GM12801 (cell line): ENCODE data around the gene SLC12A7.

Source experiments
- TF ChIP-seq, protein P1 (sequence below): IDR thresholded peaks from one replicate; pipeline ENCODE4 v1.5.1; 2011; ENCODE audit warnings: control low read depth; ENCODE audit not compliant: insufficient read length; ENCODE audit errors: extremely low read depth

SLC12A7 gene

DNA sequence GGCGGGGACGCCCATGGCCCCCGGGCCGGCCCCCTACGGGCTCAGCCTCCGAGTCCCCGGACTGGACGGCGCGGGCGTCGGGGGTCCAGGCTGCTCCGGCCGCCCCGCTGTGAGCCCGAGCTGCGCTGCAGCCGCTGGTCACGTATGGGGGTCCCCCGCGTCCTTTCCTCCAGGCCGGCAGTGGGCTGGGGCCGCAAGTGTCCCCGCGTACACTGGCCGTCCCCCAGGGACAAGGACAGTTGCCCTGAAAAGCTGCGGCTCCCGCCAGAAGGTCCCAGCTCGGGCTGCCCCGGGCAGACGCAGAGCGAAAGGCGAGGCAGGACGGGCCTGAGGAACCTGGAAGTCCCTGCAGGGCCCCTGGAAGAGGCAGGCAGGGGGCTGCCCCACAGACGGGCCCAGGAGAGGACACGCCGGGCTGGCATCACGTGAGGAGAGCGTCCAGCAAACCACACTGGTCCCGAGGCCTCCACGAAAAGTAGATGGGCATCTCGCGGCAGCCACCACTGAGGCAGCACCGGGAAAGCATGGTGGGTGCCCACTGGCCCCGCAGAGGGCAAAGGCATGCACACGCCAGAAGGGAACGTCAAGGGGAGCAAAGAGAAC is 106.5 kb downstream of the SLC12A7 start:
- TF ChIP-seq, protein P1, sequence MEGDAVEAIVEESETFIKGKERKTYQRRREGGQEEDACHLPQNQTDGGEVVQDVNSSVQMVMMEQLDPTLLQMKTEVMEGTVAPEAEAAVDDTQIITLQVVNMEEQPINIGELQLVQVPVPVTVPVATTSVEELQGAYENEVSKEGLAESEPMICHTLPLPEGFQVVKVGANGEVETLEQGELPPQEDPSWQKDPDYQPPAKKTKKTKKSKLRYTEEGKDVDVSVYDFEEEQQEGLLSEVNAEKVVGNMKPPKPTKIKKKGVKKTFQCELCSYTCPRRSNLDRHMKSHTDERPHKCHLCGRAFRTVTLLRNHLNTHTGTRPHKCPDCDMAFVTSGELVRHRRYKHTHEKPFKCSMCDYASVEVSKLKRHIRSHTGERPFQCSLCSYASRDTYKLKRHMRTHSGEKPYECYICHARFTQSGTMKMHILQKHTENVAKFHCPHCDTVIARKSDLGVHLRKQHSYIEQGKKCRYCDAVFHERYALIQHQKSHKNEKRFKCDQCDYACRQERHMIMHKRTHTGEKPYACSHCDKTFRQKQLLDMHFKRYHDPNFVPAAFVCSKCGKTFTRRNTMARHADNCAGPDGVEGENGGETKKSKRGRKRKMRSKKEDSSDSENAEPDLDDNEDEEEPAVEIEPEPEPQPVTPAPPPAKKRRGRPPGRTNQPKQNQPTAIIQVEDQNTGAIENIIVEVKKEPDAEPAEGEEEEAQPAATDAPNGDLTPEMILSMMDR = no peak

- TF ChIP-seq, protein P1 = no peak
Observed at GRCh38 chr5:1004461-1005248, 107.2 kb downstream of the SLC12A7 start.

DNA sequence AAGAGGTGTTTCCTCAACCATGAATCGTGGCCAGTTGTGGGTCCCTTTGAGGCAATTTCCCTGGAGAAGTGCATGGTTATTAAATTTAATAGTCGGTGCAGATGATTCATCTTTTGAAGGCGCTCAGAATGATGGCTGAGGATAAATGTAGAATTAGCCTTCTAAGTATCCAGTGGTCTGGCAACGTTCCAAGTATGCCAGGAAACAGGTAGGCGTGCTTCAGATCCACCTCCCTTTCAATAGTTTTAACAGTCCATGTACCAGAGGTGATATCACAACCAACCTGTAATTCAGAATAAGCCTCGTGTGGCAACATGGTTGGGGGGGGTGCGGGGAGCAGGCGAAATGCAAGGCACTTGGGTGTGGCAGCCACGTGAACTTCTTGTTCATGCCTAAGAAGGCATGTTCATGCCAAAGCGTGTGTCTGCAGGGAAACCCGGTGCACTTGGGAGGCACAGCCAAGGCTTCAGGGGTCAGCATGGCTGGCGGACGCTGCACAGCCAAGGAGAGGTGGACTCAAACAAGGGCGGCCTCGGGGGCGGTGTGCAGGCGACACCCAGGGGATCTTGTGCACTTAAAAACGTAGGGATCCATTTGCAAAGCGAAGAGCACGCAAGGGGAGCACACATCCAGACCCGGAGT is 108.4 kb downstream of the SLC12A7 start:
- TF ChIP-seq, protein P1 = no peak

DNA sequence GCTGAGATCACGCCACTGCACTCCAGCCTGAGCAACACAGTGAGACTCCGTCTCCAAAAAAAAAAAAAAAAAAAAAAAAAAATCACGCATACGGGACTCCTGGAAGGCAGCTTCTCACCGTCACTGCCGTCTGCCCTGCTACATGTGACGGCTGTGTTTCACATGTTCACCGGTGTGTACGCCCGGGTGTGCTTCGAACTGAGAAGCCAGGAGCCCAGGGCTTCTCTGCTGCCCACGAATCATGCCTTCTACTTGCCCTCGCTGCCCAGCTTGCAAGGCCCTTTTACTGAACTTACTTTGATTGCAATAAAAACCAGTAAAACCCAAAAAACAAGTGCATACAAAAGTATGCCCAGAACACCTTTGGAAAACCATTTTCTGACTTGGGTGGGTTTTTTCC is 109.0 kb downstream of the SLC12A7 start:
- TF ChIP-seq, protein P1 = no peak

DNA sequence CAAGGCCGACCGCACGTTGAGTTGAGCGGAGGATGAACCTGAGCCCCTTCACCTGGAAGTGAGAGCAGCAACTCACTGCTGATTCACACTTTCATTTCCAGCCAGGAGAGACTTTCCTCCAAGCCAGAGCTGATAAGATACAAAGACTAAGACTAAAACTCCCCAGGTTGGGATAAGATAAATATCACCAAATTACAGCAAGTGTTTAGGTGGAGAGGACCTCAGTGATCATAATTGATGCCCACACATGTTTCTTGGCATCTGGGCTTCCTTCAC is 109.7 kb downstream of the SLC12A7 start:
- TF ChIP-seq, protein P1 = no peak

- TF ChIP-seq, protein P1 = no peak
Observed at GRCh38 chr5:1001406-1002270, 110.2 kb downstream of the SLC12A7 start.
